A172 (cell line): ENCODE results near the gene XYLB. TPM values are rescaled to one million over a fixed set of nuclear protein-coding genes. Genes with fewer than 3 reads are reported as not detected.

Source experiments
- DNase-seq: peaks from one replicate; pipeline ENCODE4 v3.0.0-alpha.2; 2015; ENCODE audit warnings: low spot score
- total RNA-seq: library from RNA; depleted of rRNA; stranded (reverse); fragments of >200 nt; shearing (Covaris generic); gene quantifications from 2 replicates; pipeline ENCODE4 v1.2.3, GENCODE V29; 2014

XYLB gene
- total RNA-seq, 1 experiment from 2014 or later: 2.7 TPM

DNA sequence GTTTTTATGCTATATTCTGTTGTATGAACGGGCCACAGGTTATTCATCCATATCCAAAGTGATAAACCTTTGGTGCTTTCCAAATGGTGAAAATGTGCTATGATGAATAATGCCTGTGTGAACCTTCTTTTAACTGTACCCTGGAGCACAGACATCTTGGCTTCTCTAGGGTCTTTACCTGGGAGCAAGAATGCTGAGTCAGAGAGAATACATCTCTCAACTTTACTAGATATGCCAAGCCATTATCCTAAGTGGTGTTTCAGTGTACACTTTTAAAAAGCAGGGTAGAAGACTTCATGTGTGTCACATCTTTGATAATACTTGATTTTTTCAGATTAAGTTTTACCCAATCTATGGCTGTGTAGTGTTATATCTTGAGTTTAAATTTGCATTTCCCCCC is 23.5 kb upstream of the XYLB start:
- DNase-seq: no peak

- DNase-seq: no peak
Observed at GRCh38 chr3:38325256-38325655, 21.3 kb upstream of the XYLB start.

- DNase-seq: peak; percentile 79
Observed at GRCh38 chr3:38327335-38328009, 19.1 kb upstream of the XYLB start.

DNA sequence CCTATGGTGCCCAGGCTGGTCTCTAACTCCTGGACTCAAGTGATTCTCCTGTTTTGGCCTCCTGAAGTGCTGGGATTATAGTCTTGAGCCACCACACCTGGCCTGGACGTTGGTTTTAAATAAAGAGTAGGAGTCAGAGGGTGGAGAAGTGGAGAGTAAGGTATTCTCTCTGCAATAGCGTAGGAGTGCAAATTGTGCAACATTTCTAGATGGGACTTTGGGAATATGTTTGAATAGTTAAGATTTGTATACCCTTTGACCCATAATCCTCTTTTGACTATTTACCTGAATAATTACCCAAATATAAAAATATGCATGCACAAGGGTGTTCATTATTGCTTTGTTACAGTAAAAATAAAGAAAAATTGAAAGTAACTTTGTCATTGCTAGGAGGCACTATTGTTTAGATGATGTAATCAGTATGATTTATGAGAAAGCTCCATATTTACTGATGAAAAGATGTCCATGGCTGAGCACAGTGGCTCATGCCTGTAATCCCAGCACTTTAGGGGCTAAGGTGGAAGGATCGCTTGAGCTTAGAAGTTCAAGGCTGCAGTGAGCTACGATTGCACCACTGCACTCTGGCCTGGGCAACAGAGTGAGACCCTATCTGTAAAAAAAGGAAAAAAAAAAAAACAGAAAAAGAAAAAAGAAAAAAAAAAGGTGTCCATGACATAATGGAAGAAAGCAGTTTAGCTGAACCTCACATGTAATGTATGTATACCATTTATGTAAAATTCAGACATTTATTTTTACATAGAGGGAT is 15.1 kb upstream of the XYLB start:
- no peak for DNase-seq

GRCh38 chr3:38332201-38332600 is 14.4 kb upstream of the XYLB start:
- DNase-seq: no peak

DNA sequence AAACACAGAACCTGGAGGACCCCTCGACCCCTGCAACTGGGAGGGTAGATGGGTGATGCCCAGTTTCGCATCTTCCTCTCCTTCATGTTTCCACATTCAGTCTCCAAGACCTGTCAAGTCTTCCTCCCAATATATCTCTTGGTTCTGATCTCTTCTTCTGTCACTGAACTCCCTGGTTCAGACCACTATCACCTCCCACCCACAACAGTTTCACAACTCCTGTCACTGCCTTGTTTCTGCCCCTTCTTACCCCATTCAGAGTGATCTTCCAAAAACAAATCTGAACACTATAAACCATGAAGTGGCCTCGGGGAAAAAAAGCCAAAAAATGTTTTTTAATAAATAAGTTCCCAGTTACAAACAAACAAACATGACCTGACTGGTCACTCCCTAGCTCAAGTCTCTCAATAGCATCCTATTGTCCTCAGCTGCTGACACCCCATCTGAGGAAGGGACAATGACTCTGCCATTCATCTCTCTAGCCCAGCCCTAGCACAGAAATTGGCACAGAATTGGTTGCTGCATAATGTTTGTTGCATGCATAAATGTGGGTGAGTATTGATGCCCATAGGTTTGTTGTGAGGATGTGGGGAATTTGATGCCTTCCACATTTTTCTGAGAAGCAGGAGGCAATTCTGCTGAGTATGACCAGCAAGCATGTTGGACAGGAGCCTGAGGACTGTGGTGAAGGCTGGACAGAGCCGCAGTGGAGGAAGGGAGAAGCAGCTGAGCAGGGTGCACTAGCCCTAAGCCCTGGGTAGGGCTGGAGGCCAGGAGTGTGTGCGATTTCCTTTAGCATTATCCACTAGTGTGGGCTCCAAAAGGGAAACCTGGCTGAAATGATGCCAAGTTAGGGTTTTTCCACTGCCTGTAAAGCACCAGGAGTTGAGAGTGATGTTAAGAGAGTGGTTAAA is 12.2 kb upstream of the XYLB start:
- peak; percentile 24 for DNase-seq

DNA sequence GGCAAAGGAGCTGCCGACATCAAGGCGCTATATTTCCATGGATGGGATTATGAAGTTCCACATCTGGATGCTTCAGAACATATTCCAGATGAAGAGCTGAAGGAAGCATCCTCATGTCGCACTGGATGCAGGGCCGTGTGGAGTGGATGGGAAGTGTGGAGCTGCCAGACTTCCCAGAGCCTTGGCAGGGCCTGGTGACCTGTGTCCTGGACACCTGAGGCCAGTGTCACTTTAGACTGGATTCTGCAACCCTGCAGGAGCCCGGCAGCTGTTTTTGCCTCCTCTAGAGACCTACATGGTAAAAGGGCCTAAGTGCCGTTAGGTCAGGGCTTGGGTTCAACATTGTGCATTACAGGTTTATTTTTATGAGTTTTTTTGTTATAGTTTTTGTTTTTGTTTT is 11.3 kb upstream of the XYLB start:
- DNase-seq: no peak

DNA sequence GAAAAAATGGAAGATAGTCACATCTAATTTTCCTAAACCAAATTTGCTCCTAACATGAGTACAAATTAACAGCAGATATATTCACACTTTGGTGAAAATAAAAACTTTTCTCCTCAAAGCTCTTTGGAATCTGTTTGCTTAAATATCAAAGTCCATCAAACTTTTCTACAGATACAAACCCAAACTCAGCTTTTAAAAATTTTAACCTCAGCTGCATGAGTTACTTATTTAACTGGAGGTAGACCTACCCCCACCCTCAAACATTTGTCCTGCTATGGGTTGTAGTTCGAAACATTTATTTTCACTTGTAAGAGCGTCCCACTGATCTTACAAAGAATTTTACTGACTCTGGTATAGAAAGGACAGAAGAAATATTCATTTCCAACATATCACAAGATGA is 8.9 kb upstream of the XYLB start:
- DNase-seq: no peak

GRCh38 chr3:38343797-38344594 is 2.6 kb upstream of the XYLB start:
- no peak for DNase-seq

DNA sequence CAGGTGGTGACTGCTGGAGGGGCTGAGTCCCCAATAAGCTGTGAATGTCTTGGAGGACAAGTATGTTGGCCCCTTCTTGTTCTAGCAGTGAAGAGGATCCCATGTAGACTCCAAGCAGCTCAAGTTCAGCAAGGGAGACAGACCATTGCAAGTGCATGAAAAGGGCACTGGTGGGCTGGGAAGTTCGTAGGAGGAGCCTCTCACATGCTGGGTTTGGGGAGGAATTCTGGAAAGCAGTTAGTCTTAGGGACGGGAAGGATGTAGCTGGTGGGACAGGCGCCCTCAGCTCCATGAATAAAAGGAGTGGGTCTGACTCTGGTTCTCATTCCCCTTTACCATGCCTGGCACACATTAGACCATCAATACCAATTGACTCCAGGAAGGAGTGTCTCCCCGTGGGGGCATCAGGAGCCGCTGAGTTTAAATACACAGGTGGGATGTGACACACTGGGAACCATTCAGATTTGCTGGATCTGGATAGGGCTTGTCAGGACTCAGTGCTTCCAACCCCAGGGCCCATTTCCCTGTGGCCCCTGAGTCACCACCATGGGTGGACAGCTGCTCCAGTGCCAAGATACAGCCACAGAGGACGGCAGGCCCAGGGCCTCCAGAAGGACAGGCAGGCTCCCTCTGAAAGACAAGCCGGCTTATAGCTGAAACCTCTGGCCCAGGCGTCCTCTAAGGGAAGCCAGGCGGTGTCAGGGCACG is 552 bp upstream of the XYLB start:
- DNase-seq: no peak

DNA sequence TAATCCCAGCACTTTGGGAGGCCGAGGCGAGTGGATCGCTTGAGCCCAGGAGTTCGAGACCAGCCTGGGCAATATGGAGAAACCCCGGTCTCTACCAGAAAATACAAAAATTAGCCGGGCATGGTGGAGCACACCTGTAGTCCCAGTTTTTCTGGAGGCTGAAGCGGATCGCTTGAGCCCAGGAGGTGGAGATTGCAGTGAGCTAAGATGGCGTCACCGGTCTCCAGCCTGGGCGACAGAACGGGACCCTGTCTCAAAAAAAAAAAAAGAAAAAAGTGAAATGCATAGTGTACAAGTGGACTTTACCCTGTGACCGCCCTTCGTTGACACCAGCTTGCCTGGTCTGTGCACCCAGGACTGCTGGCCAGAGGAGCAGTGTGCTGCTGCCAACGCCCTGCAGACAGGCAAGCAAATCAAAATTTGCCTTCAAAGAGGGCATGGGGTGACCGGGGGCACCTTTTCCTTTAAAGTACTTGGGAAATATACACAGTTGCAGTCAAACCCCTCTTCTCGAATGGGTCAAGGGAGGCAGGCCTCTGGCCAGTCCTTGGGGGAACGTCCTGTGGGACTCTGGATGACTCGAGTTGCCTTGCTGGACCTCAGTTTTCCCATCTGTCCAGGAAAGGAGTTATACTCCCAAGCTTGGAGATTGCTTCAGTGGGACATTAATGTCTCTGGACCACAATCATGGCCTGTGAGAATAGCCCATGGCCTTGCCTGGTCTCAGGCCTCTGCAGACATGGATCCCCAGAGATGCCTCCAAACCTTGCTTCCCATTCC is 1.0 kb downstream of the XYLB start:
- DNase-seq: no peak

DNA sequence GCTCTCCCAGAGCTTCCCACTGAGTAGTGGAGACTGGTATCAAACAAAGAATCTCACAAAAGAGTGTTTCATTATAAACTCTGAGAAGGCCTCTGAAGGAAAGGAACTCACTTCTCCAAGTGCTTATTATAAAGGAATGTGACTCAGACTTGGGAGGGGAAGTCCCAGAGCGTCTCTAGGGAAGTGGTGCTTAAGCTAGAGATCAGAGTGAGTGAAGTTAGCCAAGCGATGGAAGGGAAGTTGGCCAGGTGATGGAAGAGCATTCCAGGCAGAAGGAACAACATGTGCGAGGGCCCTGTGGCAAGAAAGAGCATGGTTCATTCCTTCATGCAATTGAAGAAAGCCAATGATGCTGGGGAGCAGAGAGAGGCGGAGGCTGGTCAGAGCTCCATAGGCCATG is 2.3 kb downstream of the XYLB start:
- DNase-seq: peak; percentile 74

- peak; percentile 47 for DNase-seq
Observed at GRCh38 chr3:38349684-38350359, 3.2 kb downstream of the XYLB start.

DNA sequence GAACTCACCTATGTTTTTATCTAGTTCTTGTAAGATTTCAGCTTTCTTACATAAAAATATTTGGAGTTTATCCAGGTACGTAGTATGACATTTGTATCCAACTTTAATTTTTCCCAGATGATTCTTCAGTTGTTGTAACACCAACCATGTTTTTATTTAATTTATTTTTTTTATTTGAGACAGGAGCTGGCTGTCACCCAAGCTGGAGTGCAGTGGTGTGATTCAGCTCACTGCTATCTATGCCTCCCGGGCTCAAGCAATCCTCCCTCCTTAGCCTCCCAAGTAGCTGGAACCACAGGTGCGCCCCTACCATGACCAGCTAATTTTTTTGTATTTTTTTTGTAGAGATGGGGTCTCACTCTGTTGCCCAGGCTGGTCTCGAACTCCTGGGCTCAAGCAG is 6.6 kb downstream of the XYLB start:
- no peak for DNase-seq

GRCh38 chr3:38354588-38355330 is 8.2 kb downstream of the XYLB start:
- peak; percentile 21 for DNase-seq

DNA sequence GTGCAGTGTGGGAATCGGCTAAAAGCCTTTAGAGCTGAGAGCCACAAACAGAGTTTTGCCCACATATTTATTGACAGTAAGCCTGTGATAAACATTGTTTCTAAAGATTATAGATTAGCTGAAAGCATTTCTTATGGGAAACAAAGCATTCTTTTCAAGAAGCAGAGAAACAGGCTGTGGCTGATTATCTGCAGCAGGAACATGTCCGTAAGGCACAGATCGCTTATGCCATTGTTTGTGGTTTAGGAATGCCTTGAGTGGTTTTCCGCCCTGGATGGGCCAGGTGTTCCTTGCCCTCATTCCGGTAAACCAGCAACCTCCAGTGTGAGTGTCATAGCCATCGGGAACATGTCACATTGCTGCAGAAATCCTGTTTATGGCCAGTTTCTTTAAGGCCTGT is 12.5 kb downstream of the XYLB start:
- DNase-seq: no peak

- no peak for DNase-seq
Observed at GRCh38 chr3:38360345-38360744, 13.8 kb downstream of the XYLB start.

- DNase-seq: no peak
Observed at GRCh38 chr3:38361496-38361895, 14.9 kb downstream of the XYLB start.

DNA sequence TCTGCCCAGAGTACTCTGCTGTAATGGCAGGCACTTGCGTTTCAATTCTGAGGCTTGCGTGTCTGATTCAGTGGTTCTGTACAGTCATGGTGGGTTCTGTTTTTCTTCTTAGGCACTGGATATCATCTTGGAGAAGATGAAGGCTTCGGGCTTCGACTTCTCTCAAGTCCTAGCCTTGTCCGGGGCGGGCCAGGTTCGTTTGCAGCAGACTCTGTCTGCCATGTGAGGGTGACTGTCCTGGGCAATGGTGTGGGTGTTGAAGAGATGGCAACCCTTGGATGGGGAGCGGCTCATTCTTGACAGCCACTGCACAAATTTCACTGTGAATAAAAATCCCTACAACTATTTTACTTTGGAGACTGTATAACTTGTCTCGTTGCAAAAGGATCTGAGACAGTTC is 16.2 kb downstream of the XYLB start:
- DNase-seq: no peak
